ENCODE data around the gene CFAP91.

DNA sequence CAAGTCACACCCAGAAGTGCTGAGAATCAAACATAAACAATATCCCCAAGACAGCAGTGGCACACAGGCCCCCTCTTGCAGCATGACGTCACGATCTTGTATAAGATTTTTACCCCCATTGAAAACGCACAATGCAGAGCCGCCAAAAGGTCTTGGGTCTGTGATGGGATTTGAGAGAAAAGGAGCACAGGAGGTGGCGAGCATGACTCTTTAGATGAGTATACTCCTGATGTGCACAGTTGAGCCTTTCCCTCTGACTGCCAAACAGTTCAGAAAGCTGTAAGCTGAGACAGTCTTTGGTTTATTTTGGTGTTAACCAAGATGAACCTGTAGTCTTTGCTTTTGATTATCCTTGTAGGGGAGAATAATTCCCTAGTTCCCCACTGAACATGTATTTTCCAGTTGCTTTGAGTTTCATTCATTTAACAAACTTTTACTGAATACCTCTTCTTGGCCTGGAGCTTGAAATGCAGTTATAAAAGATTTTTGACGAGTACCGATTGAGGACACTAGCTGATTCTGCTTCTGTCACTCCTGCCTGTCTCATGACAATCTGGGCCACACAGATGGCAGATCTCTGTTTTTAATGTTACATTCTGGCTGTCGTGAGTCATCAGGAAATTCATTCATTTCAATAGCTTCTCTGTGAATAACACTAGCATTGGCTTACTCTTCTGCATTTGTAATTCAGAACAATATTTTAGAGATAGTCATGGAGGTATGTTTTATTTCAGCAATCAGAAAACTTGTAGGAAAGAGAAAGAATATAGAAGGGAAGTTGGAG is 28.9 kb downstream of the CFAP91 start:
- no peak for TF ChIP-seq POLR2A (IDR thresholded peaks at IDR 0.05)
- TF ChIP-seq, protein P1, sequence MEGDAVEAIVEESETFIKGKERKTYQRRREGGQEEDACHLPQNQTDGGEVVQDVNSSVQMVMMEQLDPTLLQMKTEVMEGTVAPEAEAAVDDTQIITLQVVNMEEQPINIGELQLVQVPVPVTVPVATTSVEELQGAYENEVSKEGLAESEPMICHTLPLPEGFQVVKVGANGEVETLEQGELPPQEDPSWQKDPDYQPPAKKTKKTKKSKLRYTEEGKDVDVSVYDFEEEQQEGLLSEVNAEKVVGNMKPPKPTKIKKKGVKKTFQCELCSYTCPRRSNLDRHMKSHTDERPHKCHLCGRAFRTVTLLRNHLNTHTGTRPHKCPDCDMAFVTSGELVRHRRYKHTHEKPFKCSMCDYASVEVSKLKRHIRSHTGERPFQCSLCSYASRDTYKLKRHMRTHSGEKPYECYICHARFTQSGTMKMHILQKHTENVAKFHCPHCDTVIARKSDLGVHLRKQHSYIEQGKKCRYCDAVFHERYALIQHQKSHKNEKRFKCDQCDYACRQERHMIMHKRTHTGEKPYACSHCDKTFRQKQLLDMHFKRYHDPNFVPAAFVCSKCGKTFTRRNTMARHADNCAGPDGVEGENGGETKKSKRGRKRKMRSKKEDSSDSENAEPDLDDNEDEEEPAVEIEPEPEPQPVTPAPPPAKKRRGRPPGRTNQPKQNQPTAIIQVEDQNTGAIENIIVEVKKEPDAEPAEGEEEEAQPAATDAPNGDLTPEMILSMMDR (IDR thresholded peaks at IDR 0.05) = no peak
